ENCODE measurements around the gene DUSP3.

DUSP3 gene

DNA sequence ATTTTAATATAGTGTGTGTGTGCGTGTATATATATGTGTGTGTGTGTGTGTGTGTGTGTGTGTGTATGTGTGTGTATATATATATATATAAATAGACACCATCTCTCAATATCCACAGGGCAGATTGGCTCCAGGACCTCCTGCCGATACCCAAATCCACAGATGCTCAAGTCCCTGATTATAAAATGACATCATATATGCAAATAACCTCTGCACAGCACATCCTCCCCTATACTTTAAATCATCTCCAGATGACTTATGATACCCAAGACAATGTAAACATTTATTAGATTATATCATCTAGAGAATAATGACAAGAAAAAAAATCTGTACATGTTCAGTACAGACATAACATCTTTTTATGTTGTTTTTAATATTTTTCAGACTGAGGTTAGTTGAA, 7.8 kb downstream of the DUSP3 start:
- Histone ChIP-seq H3K4me2 (ENCODE audit: insufficient read depth, low read length) (no peak overlapping the region), H3K36me3 (ENCODE audit: insufficient read depth, low read length) (no peaks in the 10 kb centered on the region), H3K27me3 (ENCODE audit: insufficient read depth, low read length, poor library complexity) (peaks cover 4% of the 10 kb centered on the region), H3K4me3 (ENCODE audit: low read depth in 1 of 2, low read length in 2 of 2) (no peak overlapping the region), H3K79me2 (ENCODE audit: insufficient read depth, low read length) (no peaks in the 10 kb centered on the region), H3K9me3 (ENCODE audit: insufficient read depth, low read length, severe bottlenecking) (no peaks in the 10 kb centered on the region), H4K20me1 (ENCODE audit: insufficient read depth, low read length) (no peaks in the 10 kb centered on the region), H2AFZ (ENCODE audit: low read depth, low read length) (no peak overlapping the region), H3K27ac (ENCODE audit: low read length) (no peak overlapping the region), H3K4me1 (ENCODE audit: insufficient read depth, low read length) (no peaks in the 10 kb centered on the region), H3K9ac (ENCODE audit: low read depth, low read length) (no peak overlapping the region)
- no peak for DNase-seq
- TF ChIP-seq EZH2 (IDR thresholded peaks at IDR 0.05; ENCODE audit: borderline replicate concordance, low read depth, low read length, severe bottlenecking) = no peak
- no peak for TF ChIP-seq CTCF (IDR thresholded peaks at IDR 0.05; ENCODE audit: borderline replicate concordance, extremely low read depth, low read length, poor library complexity, severe bottlenecking)
- no peak for ATAC-seq (ENCODE audit: insufficient read depth, low read depth)

DNA sequence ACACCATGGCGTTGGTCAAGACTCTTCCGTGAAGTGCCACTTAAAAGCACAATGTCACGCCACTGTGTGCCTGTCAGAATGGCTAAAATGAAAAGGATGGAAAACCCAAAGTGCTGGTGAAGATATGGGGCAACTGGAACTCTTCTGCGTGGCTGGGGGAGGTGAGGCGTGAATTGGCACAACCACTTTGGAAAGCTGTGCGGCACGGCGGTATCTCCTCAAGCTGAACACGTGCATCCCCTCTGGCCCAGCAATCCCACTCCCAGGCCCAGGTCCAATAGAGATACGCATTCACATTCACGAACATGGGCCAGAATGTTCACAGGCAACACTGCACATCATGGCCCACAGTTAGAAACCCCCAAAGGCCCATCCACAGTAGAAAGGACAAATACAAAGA, 8.9 kb downstream of the DUSP3 start:
- H3K4me2 ChIP-seq (ENCODE audit: insufficient read depth, low read length) = no peak overlapping the region
- no peak overlapping the region for H2AFZ ChIP-seq (ENCODE audit: low read depth, low read length)
- no peak overlapping the region for H3K4me3 ChIP-seq (ENCODE audit: low read depth in 1 of 2, low read length in 2 of 2)
- no peaks in the 10 kb centered on the region for H3K36me3 ChIP-seq (ENCODE audit: insufficient read depth, low read length)
- no peaks in the 10 kb centered on the region for H3K9me3 ChIP-seq (ENCODE audit: insufficient read depth, low read length, severe bottlenecking)
- no peaks in the 10 kb centered on the region for H3K79me2 ChIP-seq (ENCODE audit: insufficient read depth, low read length)
- H3K27me3 ChIP-seq (ENCODE audit: insufficient read depth, low read length, poor library complexity) = peaks cover 4% of the 10 kb centered on the region
- TF ChIP-seq CTCF (IDR thresholded peaks at IDR 0.05; ENCODE audit: borderline replicate concordance, extremely low read depth, low read length, poor library complexity, severe bottlenecking) = no peak
- no peak for TF ChIP-seq EZH2 (IDR thresholded peaks at IDR 0.05; ENCODE audit: borderline replicate concordance, low read depth, low read length, severe bottlenecking)
- no peak overlapping the region for H3K27ac ChIP-seq (ENCODE audit: low read length)
- no peaks in the 10 kb centered on the region for H4K20me1 ChIP-seq (ENCODE audit: insufficient read depth, low read length)
- H3K9ac ChIP-seq (ENCODE audit: low read depth, low read length) = no peak overlapping the region
- no peak for ATAC-seq (ENCODE audit: insufficient read depth, low read depth)
- no peaks in the 10 kb centered on the region for H3K4me1 ChIP-seq (ENCODE audit: insufficient read depth, low read length)
- DNase-seq = no peak

GRCh38 chr17:43769426-43769825, 9.4 kb downstream of the DUSP3 start:
- no peaks in the 10 kb centered on the region for H3K79me2 ChIP-seq (ENCODE audit: insufficient read depth, low read length)
- no peaks in the 10 kb centered on the region for H3K36me3 ChIP-seq (ENCODE audit: insufficient read depth, low read length)
- H2AFZ ChIP-seq (ENCODE audit: low read depth, low read length) = no peak overlapping the region
- H3K4me1 ChIP-seq (ENCODE audit: insufficient read depth, low read length) = no peaks in the 10 kb centered on the region
- H3K9ac ChIP-seq (ENCODE audit: low read depth, low read length) = no peak overlapping the region
- no peak overlapping the region for H3K4me2 ChIP-seq (ENCODE audit: insufficient read depth, low read length)
- no peak for TF ChIP-seq EZH2 (IDR thresholded peaks at IDR 0.05; ENCODE audit: borderline replicate concordance, low read depth, low read length, severe bottlenecking)
- TF ChIP-seq CTCF (IDR thresholded peaks at IDR 0.05; ENCODE audit: borderline replicate concordance, extremely low read depth, low read length, poor library complexity, severe bottlenecking) = no peak
- no peaks in the 10 kb centered on the region for H3K9me3 ChIP-seq (ENCODE audit: insufficient read depth, low read length, severe bottlenecking)
- H3K27me3 ChIP-seq (ENCODE audit: insufficient read depth, low read length, poor library complexity) = peaks cover 4% of the 10 kb centered on the region
- H3K27ac ChIP-seq (ENCODE audit: low read length) = no peak overlapping the region
- H4K20me1 ChIP-seq (ENCODE audit: insufficient read depth, low read length) = no peaks in the 10 kb centered on the region
- ATAC-seq (ENCODE audit: insufficient read depth, low read depth) (no peak), DNase-seq (no peak)
- no peak overlapping the region for H3K4me3 ChIP-seq (ENCODE audit: low read depth in 1 of 2, low read length in 2 of 2)

DNA sequence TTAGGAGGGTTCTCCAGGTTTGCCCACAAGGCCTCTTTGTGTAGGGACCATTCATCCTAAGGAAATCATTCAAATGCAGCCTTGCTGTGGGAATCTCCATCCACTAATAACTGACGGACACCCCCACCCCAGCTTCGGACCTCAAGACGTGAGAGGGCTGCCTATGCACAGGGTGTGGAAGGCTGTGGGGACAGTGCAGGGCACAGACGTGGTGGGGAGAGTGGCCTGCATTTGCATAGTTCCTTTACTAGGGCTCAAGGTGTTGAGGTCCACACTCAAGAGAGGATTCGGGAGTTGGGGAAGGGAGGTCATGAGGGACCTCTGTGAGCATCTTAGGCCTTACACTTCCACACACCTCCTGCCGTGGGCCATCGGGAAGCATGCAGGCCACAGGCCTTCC, 9.8 kb downstream of the DUSP3 start:
- TF ChIP-seq EZH2 (IDR thresholded peaks at IDR 0.05; ENCODE audit: borderline replicate concordance, low read depth, low read length, severe bottlenecking) = no peak
- TF ChIP-seq CTCF (IDR thresholded peaks at IDR 0.05; ENCODE audit: borderline replicate concordance, extremely low read depth, low read length, poor library complexity, severe bottlenecking) = no peak
- ATAC-seq (ENCODE audit: insufficient read depth, low read depth) (no peak), DNase-seq (no peak)
- Histone ChIP-seq H3K27me3 (ENCODE audit: insufficient read depth, low read length, poor library complexity) (peaks cover 4% of the 10 kb centered on the region), H3K79me2 (ENCODE audit: insufficient read depth, low read length) (no peaks in the 10 kb centered on the region), H3K9me3 (ENCODE audit: insufficient read depth, low read length, severe bottlenecking) (no peaks in the 10 kb centered on the region), H3K9ac (ENCODE audit: low read depth, low read length) (no peak overlapping the region), H4K20me1 (ENCODE audit: insufficient read depth, low read length) (no peaks in the 10 kb centered on the region), H2AFZ (ENCODE audit: low read depth, low read length) (no peak overlapping the region), H3K4me1 (ENCODE audit: insufficient read depth, low read length) (no peaks in the 10 kb centered on the region), H3K4me3 (ENCODE audit: low read depth in 1 of 2, low read length in 2 of 2) (no peak overlapping the region), H3K27ac (ENCODE audit: low read length) (no peak overlapping the region), H3K36me3 (ENCODE audit: insufficient read depth, low read length) (no peaks in the 10 kb centered on the region), H3K4me2 (ENCODE audit: insufficient read depth, low read length) (no peak overlapping the region)

Measured in DND-41 (cell line).